T-helper 2 cell treated with Interferon-gamma antibody and Interleukin-4, amounts not matched to agents 100 ng/mL and 5 ng/mL, for 36 hours (primary cell): ENCODE results near the gene TAS2R50. TPM values are rescaled to one million over a fixed set of nuclear protein-coding genes. Genes with fewer than 3 reads are reported as not detected.

Experiments used
- intact Hi-C: fragments of 100-400 bp; cut with micrococcal nuclease; formaldehyde crosslinking; loops from one replicate; pipeline ENCODE4 v1.15.1; 2023
- total RNA-seq: library from RNA; stranded (reverse); gene quantifications from 2 replicates; pipeline ENCODE4 v1.2.3, GENCODE V29; 2022

TAS2R50 gene
- total RNA-seq, 1 donor from 2014 or later = 1.6 TPM

- intact Hi-C loops = no loop called here
Measured at GRCh38 chr12:10956085-10956484, 30.6 kb downstream of the TAS2R50 start.

GRCh38 chr12:10952645-10953044 is 34.1 kb downstream of the TAS2R50 start:
- intact Hi-C loops = no loop called here

GRCh38 chr12:10943167-10943566 is 43.5 kb downstream of the TAS2R50 start:
- intact Hi-C loops = no loop called here

- intact Hi-C loops = no loop called here
Measured at GRCh38 chr12:10941916-10942607, 44.6 kb downstream of the TAS2R50 start.

GRCh38 chr12:10941369-10941768 is 45.3 kb downstream of the TAS2R50 start:
- intact Hi-C loops = no loop called here

GRCh38 chr12:10940389-10940788 is 46.3 kb downstream of the TAS2R50 start:
- intact Hi-C loops = no loop called here

GRCh38 chr12:10939163-10939562 is 47.5 kb downstream of the TAS2R50 start, which contains the start of gene TAS2R14:
TSS of gene TAS2R14 (minus strand) at chr12:10939263. CDS start at chr12:10939207, 56 bp downstream.
- intact Hi-C loops = no loop called here

- intact Hi-C loops = no loop called here
Measured at GRCh38 chr12:10936506-10936905, 50.2 kb downstream of the TAS2R50 start.

Other genes starting within 250 kb of the TAS2R50 start
- not detected in 2 replicates for gene TAS2R7, start 184.3 kb downstream of the TAS2R50 start, total RNA-seq
- not detected in 2 replicates for gene TAS2R8, start 179.6 kb downstream of the TAS2R50 start, total RNA-seq
- gene TAS2R9, start 176.7 kb downstream of the TAS2R50 start, total RNA-seq = not detected in 2 replicates
- gene TAS2R10, start 160.6 kb downstream of the TAS2R50 start, total RNA-seq = 1.1 and 1.3 TPM in 2 replicates
- gene PRR4, start 137.4 kb downstream of the TAS2R50 start, total RNA-seq = 2.5 and 3.7 TPM in 2 replicates
- 18.0 and 20.7 TPM in 2 replicates for gene PRH1, start 102.7 kb downstream of the TAS2R50 start, total RNA-seq
- 1.4 and 1.7 TPM in 2 replicates for gene TAS2R13, start 77.3 kb downstream of the TAS2R50 start, total RNA-seq
- gene PRH2, start 57.7 kb downstream of the TAS2R50 start, total RNA-seq = not detected in 2 replicates
- gene TAS2R14, start 47.6 kb downstream of the TAS2R50 start, total RNA-seq = 3.2 and 4.1 TPM in 2 replicates
- gene TAS2R20, start 11.4 kb upstream of the TAS2R50 start, total RNA-seq = 2.3 and 2.9 TPM in 2 replicates
- gene TAS2R19, start 35.7 kb upstream of the TAS2R50 start, total RNA-seq = 3.1 and 3.5 TPM in 2 replicates
- gene TAS2R31, start 44.5 kb upstream of the TAS2R50 start, total RNA-seq = 3.9 and 4.2 TPM in 2 replicates
- 1.9 and 2.2 TPM in 2 replicates for gene TAS2R46, start 75.4 kb upstream of the TAS2R50 start, total RNA-seq
- 0.55 and 1.2 TPM in 2 replicates for gene TAS2R43, start 105.4 kb upstream of the TAS2R50 start, total RNA-seq
- gene TAS2R30, start 147.7 kb upstream of the TAS2R50 start, total RNA-seq = 3.7 and 3.8 TPM in 2 replicates
- gene SMIM10L1, start 184.3 kb upstream of the TAS2R50 start, total RNA-seq = 7.1 and 7.8 TPM in 2 replicates
- not detected in 2 replicates for gene TAS2R42, start 200.0 kb upstream of the TAS2R50 start, total RNA-seq